Epithelial cell of prostate (primary cell): Measurements from ENCODE around the gene DAPK1.
A peak's percentile ranks its signal among the peaks of the same experiment; 100 is the strongest.
"Not testable (repeated sequence)": the region's sequence is repeated elsewhere in the genome, so short reads cannot be mapped to it uniquely, and the experiment has no call there.

Experiments
- DNase-seq: peaks from one replicate; pipeline ENCODE4 v3.0.0-alpha.2; 2011; ENCODE audit warnings: low read depth, low spot score
- H3K27ac ChIP-seq: fragments of 450-650 bp; 2 replicates; pipeline ENCODE4 v1.5.1; 2017; ENCODE audit warnings: mild to moderate bottlenecking

Gene DAPK1

DNA sequence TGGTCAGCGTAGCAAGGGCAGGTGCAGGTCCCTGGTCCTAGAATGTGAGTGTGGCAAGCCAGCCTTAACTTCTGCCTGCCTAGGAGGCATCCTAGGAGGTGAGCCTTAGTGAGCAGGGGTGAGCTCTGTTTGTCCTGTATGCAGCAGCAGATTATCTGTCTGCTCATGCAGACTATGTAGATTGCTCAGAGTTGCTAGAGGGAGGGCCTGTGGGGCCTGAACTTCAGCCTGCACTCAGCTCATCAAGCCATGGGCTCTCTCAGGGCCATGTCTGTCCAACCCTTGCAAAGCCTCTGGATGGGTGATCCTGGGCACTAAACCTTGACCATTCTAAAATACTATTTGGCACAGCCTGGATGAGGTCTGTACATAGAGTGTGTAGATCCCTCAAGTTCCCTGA lies 219.8 kb downstream of the DAPK1 start:
- no peak for DNase-seq
- no peak overlapping the region for H3K27ac ChIP-seq

DNA sequence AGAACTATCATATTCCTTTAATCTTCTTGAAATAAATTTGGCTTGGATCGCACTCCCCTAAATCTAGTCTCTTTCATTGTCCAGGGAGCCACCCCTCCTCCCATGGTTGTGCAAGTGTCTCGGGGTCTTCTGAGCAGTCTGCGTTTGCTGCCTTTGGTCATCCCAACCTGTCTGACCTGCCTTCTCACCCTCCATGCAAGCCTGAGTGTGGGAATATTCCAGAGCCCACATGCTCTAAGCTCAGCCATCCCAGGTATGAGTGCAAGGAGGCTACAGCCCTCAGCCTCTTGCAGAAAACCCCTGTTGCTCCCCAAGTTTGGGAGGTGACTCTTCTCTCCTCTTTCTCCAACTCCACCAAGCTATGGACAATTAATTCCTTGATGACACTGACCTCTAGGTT lies 220.6 kb downstream of the DAPK1 start:
- H3K27ac ChIP-seq: no peak overlapping the region
- no peak for DNase-seq

DNA sequence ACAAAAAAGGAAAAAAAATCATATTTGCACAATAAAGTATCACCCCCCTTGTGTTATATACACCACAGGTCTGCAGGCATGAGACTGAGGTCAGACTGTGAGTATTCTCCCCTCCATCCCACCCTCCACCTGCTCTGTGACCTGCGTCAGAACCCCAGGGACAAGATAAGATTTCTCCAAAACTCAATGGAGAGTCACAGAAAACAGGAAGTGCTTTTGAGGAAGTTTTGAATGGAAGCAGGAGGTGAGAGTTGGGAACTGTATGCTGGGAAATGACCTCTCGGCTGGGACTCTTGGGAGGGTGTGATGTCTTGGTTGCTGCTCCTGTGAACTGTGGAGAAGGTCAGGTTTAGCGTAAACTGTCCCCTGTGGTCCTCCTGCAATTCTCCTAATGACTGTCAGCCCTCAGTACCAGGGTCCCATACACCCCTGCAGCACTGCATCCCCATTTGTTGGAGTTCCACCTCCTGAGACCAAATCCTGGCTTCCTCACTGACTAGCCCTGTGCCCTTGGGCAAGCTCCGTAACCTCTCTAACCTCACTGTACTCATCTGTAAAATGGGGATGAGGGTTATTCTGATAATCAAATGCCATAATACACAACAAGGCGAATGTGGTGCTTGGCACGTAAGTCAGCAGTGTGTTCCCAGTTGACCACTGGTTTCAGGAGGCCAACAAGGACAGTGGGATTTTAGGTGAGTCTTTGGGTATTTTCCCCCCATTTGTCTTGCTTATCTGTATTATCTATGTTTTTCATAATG lies 221.4 kb downstream of the DAPK1 start:
- no peak overlapping the region for H3K27ac ChIP-seq
- DNase-seq: no peak

DNA sequence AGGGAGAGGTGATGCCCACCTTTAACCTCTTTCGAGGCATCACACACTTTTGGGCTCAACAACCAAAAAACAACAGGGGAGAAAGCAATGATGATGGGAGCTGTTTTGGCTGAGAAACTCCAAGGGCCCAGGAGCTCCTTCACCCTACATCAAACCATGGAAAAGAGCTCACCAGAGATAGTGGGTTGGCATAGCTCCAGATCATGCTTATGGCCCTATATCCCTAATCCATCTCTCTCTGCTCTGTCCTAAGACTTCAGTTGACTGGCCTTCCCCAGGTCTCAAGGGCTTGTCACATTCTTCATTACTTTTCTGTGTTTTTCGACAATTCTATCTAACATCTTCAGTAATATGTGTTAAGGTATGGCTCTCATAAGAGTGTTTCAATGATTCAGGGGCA lies 222.5 kb downstream of the DAPK1 start:
- no peak for DNase-seq
- no peak overlapping the region for H3K27ac ChIP-seq

DNA sequence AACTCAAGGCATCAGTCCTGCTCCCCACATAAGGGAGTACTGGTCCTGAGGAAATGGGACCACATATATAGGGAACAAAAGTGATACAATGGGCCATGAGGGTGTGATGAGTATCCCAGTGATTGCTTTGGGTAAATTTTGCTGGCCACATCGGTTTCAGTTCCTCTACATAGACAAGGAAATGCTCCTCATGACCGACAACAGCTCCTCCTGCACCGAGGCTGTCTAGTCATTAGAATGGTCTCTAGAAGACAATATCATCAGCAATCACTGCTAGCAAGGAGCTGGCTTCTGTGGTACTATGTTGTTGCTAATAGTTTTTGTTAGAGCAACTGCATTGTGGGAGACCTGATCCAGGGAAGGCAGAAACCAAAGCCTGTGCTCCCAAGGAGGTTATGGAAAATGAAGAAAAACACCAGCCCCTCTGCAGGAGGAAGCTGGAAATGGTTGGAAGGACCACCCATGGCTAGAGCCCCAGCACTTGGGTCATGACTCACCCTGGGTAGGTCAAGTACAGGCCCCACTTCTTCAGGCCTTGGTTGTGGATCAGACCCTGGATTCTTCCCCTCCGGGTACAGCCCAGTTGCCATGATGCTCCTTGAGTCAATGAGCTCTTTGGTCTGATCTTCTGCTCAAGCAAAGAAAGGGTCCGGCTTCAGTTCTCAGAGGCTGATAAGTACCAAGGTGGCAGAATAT lies 224.9 kb downstream of the DAPK1 start:
- no peak for DNase-seq
- H3K27ac ChIP-seq: no peak overlapping the region

DNA sequence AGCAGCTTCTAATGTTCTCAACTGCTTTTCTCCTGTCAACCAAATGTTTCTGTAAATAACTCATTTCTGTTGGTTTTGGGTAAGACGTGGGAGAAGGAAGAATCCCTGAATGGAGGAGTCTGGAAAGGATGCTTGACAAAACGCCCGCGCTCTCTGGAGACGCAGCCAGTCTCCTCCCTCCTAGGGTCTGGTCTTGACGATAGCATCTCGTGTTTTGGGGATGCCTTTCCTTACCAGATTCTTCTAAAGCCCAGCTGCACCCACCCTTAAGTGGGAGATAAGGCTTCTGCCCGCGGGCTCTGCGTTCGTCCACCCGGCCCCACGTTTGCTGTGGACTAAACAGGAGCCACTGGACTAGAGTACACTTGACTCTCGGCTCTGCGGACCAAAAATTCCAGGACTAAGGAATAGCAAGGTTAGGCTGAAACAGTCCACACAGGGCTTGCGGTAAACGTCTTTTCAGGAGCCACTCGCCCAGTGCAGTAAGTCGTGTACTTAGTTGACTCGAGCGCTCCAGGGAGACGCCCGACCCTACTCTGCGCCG lies 227.8 kb downstream of the DAPK1 start:
- DNase-seq: no peak
- peak overlapping the region; percentile 70 for H3K27ac ChIP-seq

DNA sequence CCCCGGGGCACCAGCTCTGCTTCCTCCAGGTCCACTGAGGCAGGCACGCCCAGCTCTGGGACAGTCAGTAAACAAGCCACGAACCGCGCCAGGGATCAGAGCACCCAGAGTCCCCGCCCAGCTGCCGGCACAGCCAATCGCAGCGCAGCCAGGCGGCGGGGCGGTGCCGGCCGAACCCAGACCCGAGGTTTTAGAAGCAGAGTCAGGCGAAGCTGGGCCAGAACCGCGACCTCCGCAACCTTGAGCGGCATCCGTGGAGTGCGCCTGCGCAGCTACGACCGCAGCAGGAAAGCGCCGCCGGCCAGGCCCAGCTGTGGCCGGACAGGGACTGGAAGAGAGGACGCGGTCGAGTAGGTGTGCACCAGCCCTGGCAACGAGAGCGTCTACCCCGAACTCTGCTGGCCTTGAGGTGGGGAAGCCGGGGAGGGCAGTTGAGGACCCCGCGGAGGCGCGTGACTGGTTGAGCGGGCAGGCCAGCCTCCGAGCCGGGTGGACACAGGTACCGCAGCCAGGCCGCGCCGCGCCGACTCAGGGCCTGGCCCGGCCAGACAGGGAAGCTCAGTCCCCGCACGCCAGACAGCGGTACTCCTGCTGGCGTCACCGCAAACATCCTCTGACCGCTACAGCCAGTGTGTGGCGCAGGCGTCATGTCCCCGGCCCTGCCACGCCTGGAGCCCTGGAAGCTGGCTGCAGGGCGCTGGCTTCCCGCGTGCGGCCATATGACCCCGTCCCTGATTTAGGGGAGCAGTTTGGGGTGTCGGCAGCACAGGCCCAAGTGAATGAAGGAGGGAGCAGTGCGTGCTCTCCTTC lies 228.4 kb downstream of the DAPK1 start, which contains the start of gene CTSL:
TSS of gene CTSL (plus strand) at position 220 of the 810 bp plus-strand sequence. CDS start 1,485 bp downstream, outside the sequence.
- DNase-seq: peak; percentile 48
- peak within 1 kb of the TSS; percentile 70 for H3K27ac ChIP-seq

DNA sequence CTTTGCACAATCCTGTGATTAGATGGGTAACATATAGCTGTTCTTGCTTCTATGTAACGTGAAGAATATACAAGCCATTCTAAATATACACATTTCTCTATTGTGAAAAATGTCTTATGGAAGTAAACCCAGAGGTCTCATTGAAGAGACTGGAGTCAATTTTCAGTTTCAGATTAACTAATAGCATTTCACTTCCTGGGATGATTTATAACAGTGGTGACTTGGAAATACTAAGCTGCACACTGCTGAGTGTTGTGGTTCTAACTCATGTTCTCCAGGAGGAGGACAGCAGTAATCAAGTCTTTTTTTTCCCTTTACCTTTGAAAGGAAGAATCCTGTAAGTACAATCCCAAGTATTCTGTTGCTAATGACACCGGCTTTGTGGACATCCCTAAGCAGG lies 231.6 kb downstream of the DAPK1 start:
- no peak for DNase-seq
- no peak overlapping the region for H3K27ac ChIP-seq

DNA sequence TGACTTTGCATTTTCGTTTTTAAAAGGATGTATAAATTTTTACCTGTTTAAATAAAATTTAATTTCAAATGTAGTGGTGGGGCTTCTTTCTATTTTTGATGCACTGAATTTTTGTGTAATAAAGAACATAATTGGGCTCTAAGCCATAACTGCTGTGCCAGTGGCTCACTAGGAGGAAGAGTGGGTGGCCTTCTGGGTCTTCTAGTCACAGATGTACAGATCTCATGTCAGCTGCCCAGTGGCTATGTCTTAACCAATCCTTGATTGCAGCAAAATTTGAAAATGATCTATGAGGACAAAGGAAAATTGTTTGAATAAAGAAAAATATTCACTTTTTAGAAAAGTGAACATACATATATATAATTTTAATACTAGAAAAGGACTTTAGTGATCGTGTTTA lies 233.7 kb downstream of the DAPK1 start:
- no peak overlapping the region for H3K27ac ChIP-seq
- no peak for DNase-seq

DNA sequence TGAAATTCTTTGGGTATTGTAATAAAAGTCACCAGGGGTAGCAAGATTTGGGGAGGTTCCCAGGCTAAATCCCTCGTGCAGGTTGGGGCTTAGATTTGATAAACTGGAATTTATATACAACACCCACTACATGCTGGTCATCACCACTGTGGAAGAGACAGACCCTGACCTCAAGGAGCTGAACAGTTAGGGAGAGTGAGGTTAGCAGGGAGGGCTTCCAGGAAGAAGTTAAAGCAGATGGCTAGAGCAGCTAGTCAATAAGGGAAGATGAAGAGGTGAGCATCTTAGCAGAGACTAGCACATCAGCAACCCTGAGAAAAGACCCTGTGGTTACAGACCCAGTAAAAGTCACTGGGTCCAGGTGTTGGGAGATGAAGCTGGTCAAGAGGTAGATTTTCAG lies 234.7 kb downstream of the DAPK1 start:
- no peak for DNase-seq
- H3K27ac ChIP-seq: no peak overlapping the region

DNA sequence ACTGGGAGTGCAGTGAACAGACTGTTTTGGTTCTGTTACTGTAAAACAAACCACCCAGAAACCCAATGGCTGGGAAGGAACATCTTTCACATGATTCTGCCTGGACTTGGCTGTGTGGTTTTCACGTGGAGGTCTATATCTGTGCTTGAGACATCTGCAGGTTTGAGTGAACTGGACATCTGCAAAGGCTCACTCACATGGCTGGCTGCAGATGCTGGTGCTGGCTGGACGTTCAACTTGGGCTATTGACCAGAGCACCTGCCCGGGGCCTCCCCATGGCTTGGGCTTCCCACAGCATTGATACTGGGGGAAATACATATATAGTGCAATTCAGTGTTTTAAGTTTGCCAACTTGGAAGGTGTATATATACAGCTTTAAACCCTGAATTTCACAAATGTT lies 235.1 kb downstream of the DAPK1 start:
- no peak for DNase-seq
- no peak overlapping the region for H3K27ac ChIP-seq

DNA sequence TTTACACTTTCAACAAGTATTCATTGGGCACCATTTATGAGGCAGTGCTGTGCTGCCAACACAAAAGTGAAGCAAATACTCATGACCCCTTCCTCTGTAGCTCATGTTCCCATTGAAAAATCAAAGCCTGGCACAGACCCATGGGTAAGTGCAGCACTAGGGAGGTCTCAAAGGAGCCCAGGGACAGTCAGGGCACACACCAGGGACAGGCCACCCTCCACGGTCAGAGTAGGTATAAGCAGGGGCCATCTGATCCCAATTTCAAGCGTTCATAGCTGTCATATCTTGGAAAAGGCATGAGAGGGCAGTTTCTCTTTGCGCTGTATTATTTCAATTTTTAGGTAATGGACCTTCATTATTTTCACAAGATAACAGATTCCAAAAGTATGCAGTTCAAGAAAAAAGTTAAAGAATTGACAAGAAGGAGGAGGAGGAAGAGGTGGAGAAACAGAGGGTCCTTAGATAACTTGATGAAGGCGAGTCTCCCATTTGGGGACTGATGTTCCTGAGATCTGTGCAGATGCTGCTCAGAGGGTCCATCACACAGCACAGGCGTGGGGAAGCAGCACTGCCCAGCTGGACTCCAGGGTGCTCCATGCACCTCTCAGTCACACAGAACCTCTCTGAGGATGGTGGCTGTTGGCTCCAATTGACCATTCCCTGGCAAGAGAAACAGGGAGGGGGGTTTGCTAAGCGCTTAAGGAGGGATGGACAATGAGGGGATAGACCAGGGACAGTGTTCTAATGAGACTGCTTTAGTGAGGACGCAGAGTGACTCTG lies 235.8 kb downstream of the DAPK1 start:
- H3K27ac ChIP-seq: no peak overlapping the region
- DNase-seq: no peak

DNA sequence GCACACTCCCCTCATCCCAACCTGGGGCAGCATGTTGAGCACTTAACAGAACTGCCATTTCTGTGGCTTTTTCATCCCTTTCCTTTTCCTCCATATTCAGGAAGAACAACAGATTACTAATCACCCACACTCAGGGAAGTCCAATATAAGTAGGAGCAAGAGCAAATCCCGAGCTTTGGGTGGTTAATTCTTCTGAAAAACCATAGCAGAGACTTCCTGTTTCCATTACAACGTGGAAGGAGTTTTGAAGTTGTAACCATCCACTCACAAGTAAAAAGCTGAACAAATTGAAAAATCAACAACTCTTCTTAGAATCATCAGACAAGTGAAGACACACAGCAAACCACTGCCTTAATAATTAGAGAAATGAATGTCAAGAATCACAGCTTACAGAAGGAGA lies 236.4 kb downstream of the DAPK1 start:
- DNase-seq: no peak
- H3K27ac ChIP-seq: no peak overlapping the region

DNA sequence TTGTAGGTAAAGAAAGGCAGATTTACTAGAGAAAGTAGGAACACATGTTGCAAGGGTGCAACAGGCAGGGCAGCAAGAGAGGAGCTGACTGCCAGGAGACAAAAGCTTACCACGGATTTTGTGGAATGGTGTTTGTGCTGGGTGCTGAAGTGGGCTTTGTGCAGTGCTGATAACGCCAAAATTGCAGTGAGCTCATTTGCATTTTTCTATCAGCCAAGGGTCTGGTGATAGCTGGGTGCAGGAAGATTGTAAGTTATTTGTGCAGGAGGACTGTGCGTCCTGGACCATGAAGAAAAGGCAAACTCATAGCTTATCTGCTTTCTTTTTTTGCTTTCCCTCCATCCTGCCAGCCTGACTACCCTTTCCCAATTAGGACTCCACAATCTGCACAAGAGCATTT lies 241.9 kb downstream of the DAPK1 start:
- no peak overlapping the region for H3K27ac ChIP-seq
- DNase-seq: no peak

DNA sequence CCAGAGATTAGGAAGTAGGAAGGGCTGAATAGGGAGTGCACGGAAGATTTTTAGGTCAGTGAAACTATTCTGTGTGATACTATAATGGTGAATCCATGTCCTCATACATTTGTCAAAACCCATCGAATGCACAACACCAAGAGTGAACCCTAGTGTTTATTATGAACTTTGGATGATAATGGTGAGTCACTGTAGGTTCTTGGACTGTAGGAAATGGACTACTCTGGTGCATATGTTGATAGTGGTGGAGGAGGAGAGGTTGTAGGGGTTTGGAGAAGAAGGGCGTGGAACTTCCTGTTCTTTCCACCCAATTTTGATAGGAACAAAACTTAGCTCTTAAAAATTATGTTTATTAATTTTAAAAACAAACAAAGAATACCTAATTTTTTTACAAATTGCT lies 242.5 kb downstream of the DAPK1 start:
- H3K27ac ChIP-seq: no peak overlapping the region
- DNase-seq: no peak

DNA sequence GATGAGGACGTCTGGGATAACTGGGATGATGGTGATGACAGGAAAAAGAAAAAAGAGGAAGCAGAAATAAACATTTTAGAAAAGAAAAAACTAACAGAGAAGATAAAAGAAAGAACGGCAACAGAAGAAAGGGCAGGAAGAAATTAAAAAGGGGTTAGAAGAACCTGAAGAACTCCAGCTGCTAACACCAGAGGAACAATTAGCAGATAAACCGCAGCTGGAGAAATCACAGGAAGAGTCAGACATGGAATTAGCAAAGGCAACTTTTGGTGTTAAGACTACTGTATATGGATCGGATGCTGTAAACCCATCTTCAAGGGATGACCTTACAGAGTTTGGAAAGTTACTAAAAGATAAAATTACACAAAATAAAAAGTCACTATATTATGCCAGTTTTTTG lies 243.7 kb downstream of the DAPK1 start:
- DNase-seq: no peak
- H3K27ac ChIP-seq: no peak overlapping the region

DNA sequence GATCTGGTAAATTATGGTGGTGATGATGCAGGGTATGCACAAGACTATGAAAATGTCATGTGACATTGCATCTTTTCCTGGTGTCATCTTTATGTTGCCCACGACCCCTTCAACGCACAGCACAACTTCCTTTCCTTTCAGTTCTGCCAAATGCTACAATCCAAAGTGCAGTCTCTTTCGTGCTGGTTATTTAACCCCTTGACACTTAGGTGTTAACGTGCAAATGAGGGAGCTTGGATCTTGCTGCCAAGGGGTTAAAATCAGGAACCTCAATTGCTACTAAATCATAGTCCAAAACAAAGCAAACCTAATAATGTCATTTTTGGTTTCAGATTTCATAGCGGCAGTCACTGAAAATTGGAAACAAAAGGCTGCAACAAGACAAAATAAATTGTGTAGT lies 244.2 kb downstream of the DAPK1 start:
- DNase-seq: no peak
- H3K27ac ChIP-seq: peak overlapping the region; percentile 55

DNA sequence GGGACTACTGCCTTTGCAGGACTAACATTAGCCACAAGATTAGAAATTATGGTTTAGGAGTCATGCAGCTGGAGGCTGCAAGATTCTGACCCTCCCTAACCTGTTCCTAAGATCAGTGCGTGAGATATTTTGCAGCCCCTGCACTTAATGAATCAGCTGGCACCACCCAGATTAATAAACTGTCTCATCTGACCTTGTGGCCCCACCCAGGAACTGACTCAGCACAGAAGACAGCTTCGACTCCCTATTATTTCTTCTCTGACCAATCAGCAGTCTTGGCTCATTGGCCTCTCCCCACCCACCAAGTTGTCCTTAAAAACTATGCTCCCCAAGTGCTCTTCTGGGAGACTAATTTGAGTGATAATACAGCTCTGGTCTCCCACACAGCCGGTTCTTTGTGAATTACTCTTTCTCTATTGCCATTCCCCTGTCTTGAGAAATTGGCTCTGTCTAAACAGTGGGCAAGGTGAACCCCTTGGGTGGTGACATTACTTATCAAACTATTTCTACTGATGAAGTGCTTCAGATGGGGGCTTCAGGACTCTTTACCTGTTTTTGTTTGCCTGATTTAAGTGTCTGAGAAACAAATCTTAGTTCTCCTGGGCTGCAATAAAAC lies 245.3 kb downstream of the DAPK1 start:
- peak; percentile 18 for DNase-seq
- peak overlapping the region; percentile 55 for H3K27ac ChIP-seq

DNA sequence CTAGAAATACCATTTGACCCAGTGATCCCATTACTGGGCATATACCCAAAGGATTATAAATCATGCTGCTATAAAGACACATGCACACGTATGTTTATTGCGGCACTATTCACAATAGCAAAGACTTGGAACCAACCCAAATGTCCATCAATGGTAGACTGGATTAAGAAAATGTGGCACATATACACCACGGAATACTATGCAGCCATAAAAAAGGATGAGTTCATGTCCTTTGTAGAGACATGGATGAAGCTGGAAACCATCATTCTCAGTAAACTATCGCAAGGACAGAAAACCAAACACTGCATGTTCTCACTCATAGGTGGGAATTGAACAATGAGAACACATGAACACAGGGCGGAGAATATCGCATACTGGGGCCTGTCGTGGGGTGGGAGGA lies 246.6 kb downstream of the DAPK1 start:
- DNase-seq, H3K27ac ChIP-seq: not testable (repeated sequence)

DNA sequence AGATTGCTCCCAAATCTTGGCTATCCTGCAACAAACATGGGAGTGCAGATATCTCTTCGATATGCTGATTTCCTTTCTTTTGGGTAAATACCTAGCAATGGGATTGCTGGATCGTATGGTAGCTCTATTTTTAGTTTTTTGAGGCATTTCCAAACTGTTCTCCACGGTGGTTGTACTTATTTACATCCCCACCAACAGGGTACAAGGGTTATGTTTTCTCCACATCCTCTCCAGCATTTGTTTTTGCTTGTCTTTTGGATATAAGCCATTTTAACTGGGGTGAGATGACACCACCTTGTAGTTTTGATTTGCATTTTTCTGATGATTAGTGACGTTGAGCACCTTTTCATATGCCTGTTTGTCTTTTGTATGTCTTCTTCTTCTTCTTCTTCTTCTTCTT lies 248.5 kb downstream of the DAPK1 start:
- DNase-seq: no peak
- H3K27ac ChIP-seq: no peak overlapping the region
